Endodermal cell (in vitro differentiated cells): Measurements from ENCODE around the gene SLK. TPM values are rescaled to one million over a fixed set of nuclear protein-coding genes. Genes with fewer than 3 reads are reported as not detected.

Experiments used
- DNase-seq: peaks from one replicate; pipeline ENCODE4 v3.0.0-alpha.2; 2017
- H3K27ac ChIP-seq: 2 replicates; pipeline ENCODE4 v1.5.1; 2013; ENCODE audit warnings: mild to moderate bottlenecking, low read depth, low read length, moderate library complexity
- H3K27me3 ChIP-seq: 2 replicates; pipeline ENCODE4 v1.6.1; 2013; ENCODE audit warnings: mild to moderate bottlenecking, low read length, moderate library complexity; ENCODE audit not compliant: insufficient read depth, control insufficient read depth, poor library complexity, severe bottlenecking
- H3K36me3 ChIP-seq: 2 replicates; pipeline ENCODE4 v1.7.0; 2013; ENCODE audit warnings: mild to moderate bottlenecking, low read length, moderate library complexity; ENCODE audit not compliant: control insufficient read depth, insufficient read depth
- H3K4me1 ChIP-seq: one replicate; pipeline ENCODE4 v1.7.0; 2013; ENCODE audit warnings: low read length; ENCODE audit not compliant: control insufficient read depth, insufficient read depth
- H3K4me3 ChIP-seq: 2 replicates; pipeline ENCODE4 v1.5.1; 2013; ENCODE audit warnings: mild to moderate bottlenecking, low read length, moderate library complexity
- H3K9ac ChIP-seq: 2 replicates; pipeline ENCODE4 v1.6.1; 2013; ENCODE audit warnings: mild to moderate bottlenecking, low read length, moderate library complexity; ENCODE audit not compliant: poor library complexity, severe bottlenecking; ENCODE audit errors: extremely low read depth
- H3K9me3 ChIP-seq: 2 replicates; pipeline ENCODE4 v1.6.1; 2013; ENCODE audit warnings: mild to moderate bottlenecking, low read length, moderate library complexity; ENCODE audit not compliant: control insufficient read depth
- H3K27ac Mint-ChIP-seq: 2 replicates; pipeline ENCODE4 v1.8.0; 2020; ENCODE audit warnings: mixed read lengths
- H3K27me3 Mint-ChIP-seq: 2 replicates; pipeline ENCODE4 v1.8.0; 2021; ENCODE audit warnings: mild to moderate bottlenecking, mixed read lengths; ENCODE audit not compliant: insufficient read depth
- H3K36me3 Mint-ChIP-seq: 2 replicates; pipeline ENCODE4 v1.8.0; 2020; ENCODE audit warnings: low read depth, mixed read lengths
- H3K4me1 Mint-ChIP-seq: 2 replicates; pipeline ENCODE4 v1.8.0; 2020; ENCODE audit warnings: mixed read lengths
- H3K4me3 Mint-ChIP-seq: 2 replicates; pipeline ENCODE4 v1.8.0; 2020; ENCODE audit warnings: mild to moderate bottlenecking, moderate library complexity, mixed read lengths
- H3K9me3 Mint-ChIP-seq: 2 replicates; pipeline ENCODE4 v1.8.0; 2020; ENCODE audit warnings: mild to moderate bottlenecking, mixed read lengths
- CTCF ChIP-seq: fragments of 200-600 bp; sonication (generic); conservative IDR thresholded peaks from 2 replicates; pipeline ENCODE4 v1.5.0; 2021; ENCODE audit warnings: antibody characterized with exemption, mild to moderate bottlenecking
- WGBS, 2 experiments: methylation state at CpG; one replicate each; pipeline versions ENCODE4 v1.1.5 to v1.1.7; 2013; ENCODE audit warnings: missing lambda C conversion rate in 2 of 2, mixed read lengths in 1 of 2; ENCODE audit not compliant: insufficient coverage in 1 of 2, insufficient read length in 1 of 2; 5-methylcytosine and 5-hydroxymethylcytosine counted together
- total RNA-seq, 2 donors: library from RNA; stranded (reverse); fragmentation: NEBNext Ultra II Directional in 1 of 2; extraction: Animal tissue kit (Norgen Biotek cat#: 25700) in 1 of 2; gene quantifications; 2 replicates in 1 of 2; 3 replicates in 1 of 2; pipeline ENCODE4 v1.2.1, GENCODE V29; 2021

SLK gene
- total RNA-seq, 2 donors from 2014 or later: 23.4 to 32.9 TPM

- H3K4me1 Mint-ChIP-seq: no peaks in the 10 kb centered on the region
- H3K36me3 Mint-ChIP-seq: peaks cover 7% of the 10 kb centered on the region
- 94% methylated on average over 2 of the region's 2 CpGs; no CpG with 5 or more reads in 1 of the 2 experiments for WGBS, 2 experiments
- H3K27ac Mint-ChIP-seq: no peak overlapping the region
- no peaks in the 10 kb centered on the region for H3K9me3 Mint-ChIP-seq
- H3K4me1 ChIP-seq: no peaks in the 10 kb centered on the region
- no peak for DNase-seq
- no peaks in the 10 kb centered on the region for H3K36me3 ChIP-seq
- H3K27me3 Mint-ChIP-seq: no peaks in the 10 kb centered on the region
- H3K4me3 ChIP-seq: no peak overlapping the region
- H3K27ac ChIP-seq: no peak overlapping the region
- no peak overlapping the region for H3K4me3 Mint-ChIP-seq
- no peaks in the 10 kb centered on the region for H3K27me3 ChIP-seq
- TF ChIP-seq CTCF: no peak
- no peaks in the 10 kb centered on the region for H3K9me3 ChIP-seq
- no peak overlapping the region for H3K9ac ChIP-seq
Observed at GRCh38 chr10:103977204-103977603, 10.3 kb downstream of the SLK start.

GRCh38 chr10:103979530-103979929, 12.6 kb downstream of the SLK start:
- Mint-ChIP-seq H3K27ac (no peak overlapping the region), H3K4me3 (no peak overlapping the region), H3K4me1 (peaks cover 5% of the 10 kb centered on the region), H3K27me3 (no peaks in the 10 kb centered on the region), H3K36me3 (peaks cover 3% of the 10 kb centered on the region), H3K9me3 (no peaks in the 10 kb centered on the region)
- no peaks in the 10 kb centered on the region for H3K27me3 ChIP-seq
- TF ChIP-seq CTCF: no peak
- H3K36me3 ChIP-seq: no peaks in the 10 kb centered on the region
- H3K9me3 ChIP-seq: no peaks in the 10 kb centered on the region
- no peak overlapping the region for H3K27ac ChIP-seq
- no peak overlapping the region for H3K9ac ChIP-seq
- WGBS, 2 experiments: 83 to 95% methylated on average over 1 of the region's 2 CpGs
- H3K4me1 ChIP-seq: no peaks in the 10 kb centered on the region
- H3K4me3 ChIP-seq: no peak overlapping the region
- DNase-seq: no peak

- H3K36me3 Mint-ChIP-seq: no peaks in the 10 kb centered on the region
- no peak overlapping the region for H3K27ac Mint-ChIP-seq
- Histone ChIP-seq H3K4me1 (no peaks in the 10 kb centered on the region), H3K9ac (no peak overlapping the region), H3K36me3 (no peaks in the 10 kb centered on the region), H3K4me3 (no peak overlapping the region), H3K27ac (no peak overlapping the region), H3K27me3 (no peaks in the 10 kb centered on the region), H3K9me3 (no peaks in the 10 kb centered on the region)
- no peak for TF ChIP-seq CTCF
- peaks cover 5% of the 10 kb centered on the region for H3K4me1 Mint-ChIP-seq
- no peak overlapping the region for H3K4me3 Mint-ChIP-seq
- H3K27me3 Mint-ChIP-seq: no peaks in the 10 kb centered on the region
- no peak for DNase-seq
- H3K9me3 Mint-ChIP-seq: no peaks in the 10 kb centered on the region
- WGBS, 2 experiments: 93 to 98% methylated on average over 3 to 6 of the region's 6 CpGs
Observed at GRCh38 chr10:103980288-103980906, 13.5 kb downstream of the SLK start.
